ENCODE data around the gene MAD1L1.

GRCh38 chr7:1798191-1798590, 434.6 kb downstream of the MAD1L1 start:
- TF ChIP-seq CTCF (IDR thresholded peaks at IDR 0.05 in 8 of 11, conservative IDR thresholded peaks at IDR 0.05 in 3 of 11) (no peak), POLR2AphosphoS5 (IDR thresholded peaks at IDR 0.05) (no peak), POLR2A (IDR thresholded peaks at IDR 0.05) (no peak)
